Activated CD8-positive, alpha-beta T cell treated with anti-CD3 and anti-CD28 coated beads for 36 hours (primary cell): ENCODE measurements around the gene PPDPF. TPM values are rescaled to one million over a fixed set of nuclear protein-coding genes. Genes with fewer than 3 reads are reported as not detected.

Source experiments
- ATAC-seq: fragments of 200-7000 bp; cut with Tn5 transposase; one replicate; pipeline ENCODE4 v1.10.0; 2021; ENCODE audit warnings: mild to moderate bottlenecking, moderate library complexity
- CTCF ChIA-PET: fragments of 350-600 bp; sonication (Branson Sonifier 250); formaldehyde crosslinking; loops from one replicate; lab custom pipeline; 2021; ENCODE audit warnings: antibody characterized with exemption; lab: Charles Lee
- POLR2A ChIA-PET: fragments of 350-600 bp; sonication (Branson Sonifier 250); formaldehyde crosslinking; loops from one replicate; lab custom pipeline; 2021; ENCODE audit warnings: antibody characterized with exemption; lab: Charles Lee
- DNase-seq: peaks from one replicate; pipeline ENCODE4 v3.0.0-alpha.2; 2020
- H3K27ac Mint-ChIP-seq: one replicate; pipeline ENCODE4 v1.8.0; 2021; ENCODE audit warnings: mild to moderate bottlenecking, mixed read lengths
- H3K27me3 Mint-ChIP-seq: one replicate; pipeline ENCODE4 v1.8.0; 2021; ENCODE audit warnings: mixed read lengths
- H3K36me3 Mint-ChIP-seq: one replicate; pipeline ENCODE4 v1.8.0; 2021; ENCODE audit warnings: low read depth, mixed read lengths
- H3K4me1 Mint-ChIP-seq: one replicate; pipeline ENCODE4 v1.8.0; 2021; ENCODE audit warnings: low read depth, mixed read lengths
- H3K4me3 Mint-ChIP-seq: one replicate; pipeline ENCODE4 v1.8.0; 2021; ENCODE audit warnings: mild to moderate bottlenecking, moderate library complexity, mixed read lengths
- H3K9me3 Mint-ChIP-seq: one replicate; pipeline ENCODE4 v1.8.0; 2021; ENCODE audit warnings: mixed read lengths
- CTCF ChIP-seq: fragments of 200-600 bp; IDR thresholded peaks from one replicate; pipeline ENCODE4 v1.8.0; 2022; ENCODE audit warnings: antibody characterized with exemption, mild to moderate bottlenecking
- intact Hi-C: fragments of 100-400 bp; cut with micrococcal nuclease; formaldehyde crosslinking; loops from one replicate; pipeline ENCODE4 v1.10.0; 2022
- total RNA-seq, 2 experiments: library from RNA; stranded (reverse); gene quantifications; one replicate each; pipeline ENCODE4 v1.2.3, GENCODE V29; 2021

Gene PPDPF
- total RNA-seq, 2 experiments from 2014 or later = 193 to 226 TPM

- POLR2A ChIA-PET = no interaction called here
- DNase-seq (no peak), ATAC-seq (no peak)
- Mint-ChIP-seq H3K27me3 (no peaks in the 10 kb centered on the region), H3K36me3 (peaks cover 21% of the 10 kb centered on the region), H3K4me1 (peaks cover 11% of the 10 kb centered on the region), H3K9me3 (peaks cover 6% of the 10 kb centered on the region), H3K27ac (no peak overlapping the region), H3K4me3 (no peak overlapping the region)
- CTCF ChIA-PET = interaction anchor here (1.5 kb wide), 1 partner anchor 31 kb away, joined by 4 read pairs; no protein-coding TSS in a partner anchor
- intact Hi-C loops = no loop called here
- TF ChIP-seq CTCF = no peak
Observed at GRCh38 chr20:63527184-63527583, 6.6 kb downstream of the PPDPF start.

GRCh38 chr20:63529180-63529860, 8.8 kb downstream of the PPDPF start:
- H3K4me1 Mint-ChIP-seq = peaks cover 7% of the 10 kb centered on the region
- H3K27ac Mint-ChIP-seq = no peak overlapping the region
- peaks cover 2% of the 10 kb centered on the region for H3K36me3 Mint-ChIP-seq
- intact Hi-C loops = no loop called here
- H3K9me3 Mint-ChIP-seq = no peaks in the 10 kb centered on the region
- DNase-seq (no peak), ATAC-seq (no peak)
- H3K4me3 Mint-ChIP-seq = no peak overlapping the region
- no peak for TF ChIP-seq CTCF
- ChIA-PET POLR2A (interaction anchor here (0.8 to 4.0 kb wide), 4 partner anchors 7 to 11 kb away, joined by 3 to 20 read pairs (median 5); partner anchors contain the start of gene PTK6), CTCF (interaction anchor here (1.1 to 1.7 kb wide), 2 partner anchors 8 to 33 kb away, joined by 3 to 9 read pairs; partner anchors contain the start of gene PTK6)
- no peaks in the 10 kb centered on the region for H3K27me3 Mint-ChIP-seq

- no peak for TF ChIP-seq CTCF
- Mint-ChIP-seq H3K27me3 (no peaks in the 10 kb centered on the region), H3K36me3 (no peaks in the 10 kb centered on the region), H3K9me3 (no peaks in the 10 kb centered on the region), H3K27ac (no peak overlapping the region), H3K4me1 (peaks cover 7% of the 10 kb centered on the region), H3K4me3 (no peak overlapping the region)
- CTCF ChIA-PET = interaction anchor here (0.6 to 1.7 kb wide), 2 partner anchors 7 to 34 kb away, joined by 3 to 9 read pairs; partner anchors contain the start of gene PTK6
- POLR2A ChIA-PET = interaction anchor here (1.5 to 4.0 kb wide), 3 partner anchors 7 to 11 kb away, joined by 4 to 20 read pairs (median 6); partner anchors contain the start of gene PTK6
- intact Hi-C loops = no loop called here
- no peak for ATAC-seq
- no peak for DNase-seq
Observed at GRCh38 chr20:63529861-63530787, 9.6 kb downstream of the PPDPF start.

- no peak for TF ChIP-seq CTCF
- ATAC-seq (no peak), DNase-seq (no peak)
- Mint-ChIP-seq H3K27ac (no peak overlapping the region), H3K4me1 (peaks cover 7% of the 10 kb centered on the region), H3K36me3 (no peaks in the 10 kb centered on the region), H3K9me3 (no peaks in the 10 kb centered on the region), H3K4me3 (no peak overlapping the region), H3K27me3 (no peaks in the 10 kb centered on the region)
- ChIA-PET CTCF (no interaction called here), POLR2A (interaction anchor here (0.6 to 4.0 kb wide), 3 partner anchors 9 to 168 kb away, joined by 3 to 20 read pairs (median 3); no protein-coding TSS in a partner anchor)
- intact Hi-C loops = no loop called here
Observed at GRCh38 chr20:63530788-63531160, 10.2 kb downstream of the PPDPF start.
